Neural cell (in vitro differentiated cells): ENCODE data around the gene SLC16A3.

Source experiments
- EP300 ChIP-seq: fragments of 450-650 bp; conservative IDR thresholded peaks from 2 replicates; pipeline ENCODE4 v1.6.1; 2014; ENCODE audit warnings: antibody characterized with exemption, mild to moderate bottlenecking, moderate library complexity; ENCODE audit not compliant: poor library complexity, severe bottlenecking
- MXI1 ChIP-seq: fragments of 450-650 bp; conservative IDR thresholded peaks from 2 replicates; pipeline ENCODE4 v1.6.1; 2014; ENCODE audit warnings: antibody characterized with exemption, mild to moderate bottlenecking; ENCODE audit not compliant: poor library complexity, severe bottlenecking
- POLR2AphosphoS5 ChIP-seq: IDR thresholded peaks from 2 replicates; pipeline ENCODE4 v1.6.1; 2012
- RAD21 ChIP-seq: fragments of 450-650 bp; conservative IDR thresholded peaks from 2 replicates; pipeline ENCODE4 v1.6.1; 2014; ENCODE audit warnings: antibody characterized with exemption, mild to moderate bottlenecking, moderate library complexity
- TAF1 ChIP-seq: IDR thresholded peaks from 2 replicates; pipeline ENCODE4 v1.6.1; 2012; ENCODE audit warnings: low read depth
- TF ChIP-seq, protein P1 (sequence below): fragments of 450-650 bp; IDR thresholded peaks from 2 replicates; pipeline ENCODE4 v1.5.1; 2014; ENCODE audit warnings: antibody characterized with exemption, mild to moderate bottlenecking, moderate library complexity; ENCODE audit not compliant: poor library complexity, severe bottlenecking

DNA sequence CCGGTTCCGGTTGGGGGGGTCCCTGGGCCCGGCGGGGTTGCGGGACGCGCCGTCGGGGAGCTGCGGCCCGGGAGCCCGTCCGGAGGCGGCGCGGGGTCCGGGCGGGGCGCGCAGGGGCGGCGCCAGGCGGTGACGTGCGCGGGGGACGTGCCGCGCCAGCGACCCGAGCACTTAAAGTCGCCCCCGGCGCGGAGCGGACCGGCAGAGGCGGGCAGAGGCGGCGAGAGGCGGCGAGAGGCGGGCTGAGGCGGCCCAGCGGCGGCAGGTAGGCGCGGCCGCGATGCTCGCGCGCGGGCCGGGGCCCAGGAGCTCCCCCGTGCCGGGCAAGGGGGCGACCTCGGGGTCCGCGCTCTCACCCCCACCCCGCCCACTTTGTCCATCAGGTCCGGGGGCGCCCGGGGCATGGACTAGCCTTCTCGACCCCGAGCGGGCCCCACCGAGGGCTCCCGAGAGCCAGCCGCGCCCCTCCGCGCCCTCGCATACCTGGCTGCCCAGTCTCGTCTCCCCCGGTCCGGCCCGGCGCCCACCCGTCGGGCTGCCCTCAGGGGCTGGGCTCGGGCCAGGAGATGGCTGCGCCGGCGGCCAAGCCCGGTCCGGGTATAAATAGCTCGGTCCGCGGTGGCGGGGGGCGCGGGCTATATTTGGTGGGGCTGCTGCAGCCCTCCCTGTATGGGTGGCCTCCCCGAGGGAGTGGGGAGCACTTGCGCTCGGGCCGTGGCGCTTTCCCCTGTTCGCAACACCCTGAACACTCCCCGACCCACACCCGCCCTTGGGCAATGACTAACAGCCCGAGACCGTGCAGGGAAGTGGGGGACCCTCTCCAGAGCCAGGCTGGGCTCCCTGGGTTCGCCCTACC, at the start of gene SLC16A3:
- TF ChIP-seq, protein P1, sequence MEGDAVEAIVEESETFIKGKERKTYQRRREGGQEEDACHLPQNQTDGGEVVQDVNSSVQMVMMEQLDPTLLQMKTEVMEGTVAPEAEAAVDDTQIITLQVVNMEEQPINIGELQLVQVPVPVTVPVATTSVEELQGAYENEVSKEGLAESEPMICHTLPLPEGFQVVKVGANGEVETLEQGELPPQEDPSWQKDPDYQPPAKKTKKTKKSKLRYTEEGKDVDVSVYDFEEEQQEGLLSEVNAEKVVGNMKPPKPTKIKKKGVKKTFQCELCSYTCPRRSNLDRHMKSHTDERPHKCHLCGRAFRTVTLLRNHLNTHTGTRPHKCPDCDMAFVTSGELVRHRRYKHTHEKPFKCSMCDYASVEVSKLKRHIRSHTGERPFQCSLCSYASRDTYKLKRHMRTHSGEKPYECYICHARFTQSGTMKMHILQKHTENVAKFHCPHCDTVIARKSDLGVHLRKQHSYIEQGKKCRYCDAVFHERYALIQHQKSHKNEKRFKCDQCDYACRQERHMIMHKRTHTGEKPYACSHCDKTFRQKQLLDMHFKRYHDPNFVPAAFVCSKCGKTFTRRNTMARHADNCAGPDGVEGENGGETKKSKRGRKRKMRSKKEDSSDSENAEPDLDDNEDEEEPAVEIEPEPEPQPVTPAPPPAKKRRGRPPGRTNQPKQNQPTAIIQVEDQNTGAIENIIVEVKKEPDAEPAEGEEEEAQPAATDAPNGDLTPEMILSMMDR: no peak
- TF ChIP-seq TAF1: no peak
- no peak for TF ChIP-seq RAD21
- TF ChIP-seq POLR2AphosphoS5: no peak
- no peak for TF ChIP-seq EP300
- no peak for TF ChIP-seq MXI1
